ENCODE data around the gene ABHD11.

The ABHD11 gene

DNA sequence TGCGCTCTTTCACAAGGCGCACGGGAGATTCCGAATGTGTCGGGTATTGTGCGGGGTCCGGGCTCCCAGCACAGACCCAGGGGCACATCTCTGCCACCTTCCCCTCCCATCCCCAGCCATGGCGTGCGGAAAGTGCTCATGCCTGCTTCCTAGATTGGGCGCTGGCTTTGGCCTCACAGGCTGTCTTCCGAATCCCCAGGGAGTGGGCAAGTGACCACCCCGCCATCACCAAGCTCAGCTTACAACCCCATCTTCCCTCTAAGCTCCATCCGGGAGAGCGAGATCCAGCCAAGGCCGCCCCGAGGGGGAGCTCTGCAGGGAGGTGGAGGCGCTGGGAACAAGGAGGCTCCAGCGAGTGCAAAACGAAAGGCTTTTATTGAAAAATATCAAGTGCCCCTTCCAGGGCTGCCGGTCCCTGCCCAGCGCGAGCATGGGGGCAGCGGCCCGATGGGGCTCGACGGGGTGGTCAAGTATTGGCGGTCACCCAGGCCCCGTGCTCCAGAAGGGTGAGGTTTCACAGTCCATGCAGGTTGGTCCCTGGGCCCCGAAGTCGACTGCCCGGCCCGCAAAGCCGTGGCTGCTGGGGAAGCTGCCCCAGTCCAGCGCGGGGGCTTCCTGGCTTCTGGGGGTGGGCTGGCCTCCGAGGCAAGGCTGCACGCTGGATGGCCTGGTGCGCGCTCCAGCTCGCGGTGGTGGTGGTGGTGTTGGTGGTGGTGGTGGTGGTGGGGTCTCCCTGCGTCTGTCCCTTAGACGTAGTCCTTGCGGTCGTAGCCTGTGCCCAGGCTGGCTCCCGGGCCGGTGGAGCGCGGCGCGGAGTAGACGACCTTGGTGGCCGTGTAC lies 30.3 kb upstream of the ABHD11 start:
- Histone ChIP-seq H3K27me3 (peaks cover 0 to 58% of the 10 kb centered on the region in 2 donors), H3K4me3 (no peak overlapping the region), H3K27ac (no peak overlapping the region), H3K4me1 (peaks cover 0 to 23% (median 10%) of the 10 kb centered on the region in 4 donors), H3K36me3 (no peaks in the 10 kb centered on the region), H3K9me3 (no peaks in the 10 kb centered on the region)
- intact Hi-C loops (cut with DNase I; ENCODE audit: low total_unique reads): no loop called here
- TF ChIP-seq, protein P1, sequence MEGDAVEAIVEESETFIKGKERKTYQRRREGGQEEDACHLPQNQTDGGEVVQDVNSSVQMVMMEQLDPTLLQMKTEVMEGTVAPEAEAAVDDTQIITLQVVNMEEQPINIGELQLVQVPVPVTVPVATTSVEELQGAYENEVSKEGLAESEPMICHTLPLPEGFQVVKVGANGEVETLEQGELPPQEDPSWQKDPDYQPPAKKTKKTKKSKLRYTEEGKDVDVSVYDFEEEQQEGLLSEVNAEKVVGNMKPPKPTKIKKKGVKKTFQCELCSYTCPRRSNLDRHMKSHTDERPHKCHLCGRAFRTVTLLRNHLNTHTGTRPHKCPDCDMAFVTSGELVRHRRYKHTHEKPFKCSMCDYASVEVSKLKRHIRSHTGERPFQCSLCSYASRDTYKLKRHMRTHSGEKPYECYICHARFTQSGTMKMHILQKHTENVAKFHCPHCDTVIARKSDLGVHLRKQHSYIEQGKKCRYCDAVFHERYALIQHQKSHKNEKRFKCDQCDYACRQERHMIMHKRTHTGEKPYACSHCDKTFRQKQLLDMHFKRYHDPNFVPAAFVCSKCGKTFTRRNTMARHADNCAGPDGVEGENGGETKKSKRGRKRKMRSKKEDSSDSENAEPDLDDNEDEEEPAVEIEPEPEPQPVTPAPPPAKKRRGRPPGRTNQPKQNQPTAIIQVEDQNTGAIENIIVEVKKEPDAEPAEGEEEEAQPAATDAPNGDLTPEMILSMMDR (IDR thresholded peaks at IDR 0.05): no peak
- DNase-seq: no peak

- intact Hi-C loops (cut with DNase I; ENCODE audit: low total_unique reads): no loop called here
- H3K36me3 ChIP-seq: no peaks in the 10 kb centered on the region
- H3K27me3 ChIP-seq: peaks cover 0 to 43% of the 10 kb centered on the region in 2 donors
- no peak overlapping the region for H3K4me3 ChIP-seq
- no peak for DNase-seq
- no peak overlapping the region for H3K27ac ChIP-seq
- H3K9me3 ChIP-seq: no peaks in the 10 kb centered on the region
- TF ChIP-seq, protein P1 (IDR thresholded peaks at IDR 0.05): no peak
- peaks cover 0 to 23% (median 10%) of the 10 kb centered on the region in 4 donors for H3K4me1 ChIP-seq
Observed at GRCh38 chr7:73766556-73767229, 28.1 kb upstream of the ABHD11 start.

GRCh38 chr7:73762659-73762999 lies 24.0 kb upstream of the ABHD11 start:
- Histone ChIP-seq H3K27ac (no peak overlapping the region), H3K36me3 (no peaks in the 10 kb centered on the region), H3K4me1 (no peaks in the 10 kb centered on the region), H3K27me3 (peaks cover 0 to 7% of the 10 kb centered on the region in 2 donors), H3K4me3 (no peak overlapping the region), H3K9me3 (no peaks in the 10 kb centered on the region)
- TF ChIP-seq, protein P1 (IDR thresholded peaks at IDR 0.05): no peak
- DNase-seq: no peak
- intact Hi-C loops (cut with DNase I; ENCODE audit: low total_unique reads): no loop called here

GRCh38 chr7:73761854-73762658 lies 23.5 kb upstream of the ABHD11 start:
- intact Hi-C loops (cut with DNase I; ENCODE audit: low total_unique reads): no loop called here
- H3K27me3 ChIP-seq: peaks cover 0 to 1% of the 10 kb centered on the region in 2 donors
- H3K36me3 ChIP-seq: no peaks in the 10 kb centered on the region
- TF ChIP-seq, protein P1 (IDR thresholded peaks at IDR 0.05): no peak
- no peaks in the 10 kb centered on the region for H3K9me3 ChIP-seq
- no peak overlapping the region for H3K4me3 ChIP-seq
- no peak overlapping the region for H3K27ac ChIP-seq
- no peaks in the 10 kb centered on the region for H3K4me1 ChIP-seq
- no peak for DNase-seq

GRCh38 chr7:73758581-73759138 lies 20.1 kb upstream of the ABHD11 start:
- no peak overlapping the region for H3K4me3 ChIP-seq
- TF ChIP-seq, protein P1 (IDR thresholded peaks at IDR 0.05): no peak
- H3K4me1 ChIP-seq: no peaks in the 10 kb centered on the region
- H3K9me3 ChIP-seq: no peaks in the 10 kb centered on the region
- no peak for DNase-seq
- H3K27ac ChIP-seq: no peak overlapping the region
- H3K36me3 ChIP-seq: no peaks in the 10 kb centered on the region
- intact Hi-C loops (cut with DNase I; ENCODE audit: low total_unique reads): loop anchor here (10.0 kb wide), 1 partner anchor 86 kb away; the partner anchor contains the start of gene METTL27
- no peaks in the 10 kb centered on the region for H3K27me3 ChIP-seq

All from tibial artery (tissue), 4 donors.